Neural cell (in vitro differentiated cells): ENCODE results near the gene RNF169.

ENCODE experiments used
- EP300 ChIP-seq: fragments of 450-650 bp; conservative IDR thresholded peaks from 2 replicates; pipeline ENCODE4 v1.6.1; 2014; ENCODE audit warnings: antibody characterized with exemption, mild to moderate bottlenecking, moderate library complexity; ENCODE audit not compliant: poor library complexity, severe bottlenecking
- EZH2 ChIP-seq: fragments of 200-600, 300-800 bp; shearing (Covaris generic), sonication (generic); IDR thresholded peaks from 2 replicates; pipeline ENCODE4 v1.6.1; 2014; ENCODE audit warnings: antibody characterized with exemption, low read length, borderline replicate concordance, mild to moderate bottlenecking; ENCODE audit not compliant: insufficient read depth, poor library complexity, severe bottlenecking
- MXI1 ChIP-seq: fragments of 450-650 bp; conservative IDR thresholded peaks from 2 replicates; pipeline ENCODE4 v1.6.1; 2014; ENCODE audit warnings: antibody characterized with exemption, mild to moderate bottlenecking; ENCODE audit not compliant: poor library complexity, severe bottlenecking
- POLR2AphosphoS5 ChIP-seq: IDR thresholded peaks from 2 replicates; pipeline ENCODE4 v1.6.1; 2012
- RAD21 ChIP-seq: fragments of 450-650 bp; conservative IDR thresholded peaks from 2 replicates; pipeline ENCODE4 v1.6.1; 2014; ENCODE audit warnings: antibody characterized with exemption, mild to moderate bottlenecking, moderate library complexity
- SMC3 ChIP-seq: fragments of 450-650 bp; conservative IDR thresholded peaks from 2 replicates; pipeline ENCODE4 v1.6.1; 2014; ENCODE audit warnings: antibody characterized with exemption, mild to moderate bottlenecking, moderate library complexity; ENCODE audit not compliant: poor library complexity
- TAF1 ChIP-seq: IDR thresholded peaks from 2 replicates; pipeline ENCODE4 v1.6.1; 2012; ENCODE audit warnings: low read depth
- TF ChIP-seq, protein P1 (sequence below): fragments of 450-650 bp; IDR thresholded peaks from 2 replicates; pipeline ENCODE4 v1.5.1; 2014; ENCODE audit warnings: antibody characterized with exemption, mild to moderate bottlenecking, moderate library complexity; ENCODE audit not compliant: poor library complexity, severe bottlenecking
- TF ChIP-seq, protein P2 (sequence below): IDR thresholded peaks from 2 replicates; pipeline ENCODE4 v1.6.1; 2012; ENCODE audit warnings: borderline replicate concordance

DNA sequence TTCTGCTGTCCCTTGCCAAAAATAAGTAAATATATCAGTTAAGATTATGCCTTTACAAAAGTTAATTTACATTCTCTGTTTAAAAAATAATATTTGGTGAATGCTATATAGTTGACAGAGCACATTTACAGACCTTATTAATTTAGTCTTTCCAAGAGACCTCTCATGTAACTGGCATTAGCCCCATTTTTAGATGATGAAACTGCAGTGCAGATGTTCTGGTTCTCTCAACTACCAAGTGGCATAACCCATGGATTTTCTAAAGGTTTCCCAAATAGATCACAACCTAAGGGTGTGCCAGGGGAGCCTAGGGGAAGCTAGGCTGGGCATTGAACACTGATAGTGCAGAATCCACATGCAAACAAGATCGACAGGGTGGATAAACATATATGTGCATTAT is 88.5 kb downstream of the RNF169 start:
- TF ChIP-seq, protein P1, sequence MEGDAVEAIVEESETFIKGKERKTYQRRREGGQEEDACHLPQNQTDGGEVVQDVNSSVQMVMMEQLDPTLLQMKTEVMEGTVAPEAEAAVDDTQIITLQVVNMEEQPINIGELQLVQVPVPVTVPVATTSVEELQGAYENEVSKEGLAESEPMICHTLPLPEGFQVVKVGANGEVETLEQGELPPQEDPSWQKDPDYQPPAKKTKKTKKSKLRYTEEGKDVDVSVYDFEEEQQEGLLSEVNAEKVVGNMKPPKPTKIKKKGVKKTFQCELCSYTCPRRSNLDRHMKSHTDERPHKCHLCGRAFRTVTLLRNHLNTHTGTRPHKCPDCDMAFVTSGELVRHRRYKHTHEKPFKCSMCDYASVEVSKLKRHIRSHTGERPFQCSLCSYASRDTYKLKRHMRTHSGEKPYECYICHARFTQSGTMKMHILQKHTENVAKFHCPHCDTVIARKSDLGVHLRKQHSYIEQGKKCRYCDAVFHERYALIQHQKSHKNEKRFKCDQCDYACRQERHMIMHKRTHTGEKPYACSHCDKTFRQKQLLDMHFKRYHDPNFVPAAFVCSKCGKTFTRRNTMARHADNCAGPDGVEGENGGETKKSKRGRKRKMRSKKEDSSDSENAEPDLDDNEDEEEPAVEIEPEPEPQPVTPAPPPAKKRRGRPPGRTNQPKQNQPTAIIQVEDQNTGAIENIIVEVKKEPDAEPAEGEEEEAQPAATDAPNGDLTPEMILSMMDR, result no peak
- TF ChIP-seq EZH2 (no peak), SMC3 (no peak), POLR2AphosphoS5 (no peak), EP300 (no peak), RAD21 (no peak), TAF1 (no peak), MXI1 (no peak)
- TF ChIP-seq, protein P2, sequence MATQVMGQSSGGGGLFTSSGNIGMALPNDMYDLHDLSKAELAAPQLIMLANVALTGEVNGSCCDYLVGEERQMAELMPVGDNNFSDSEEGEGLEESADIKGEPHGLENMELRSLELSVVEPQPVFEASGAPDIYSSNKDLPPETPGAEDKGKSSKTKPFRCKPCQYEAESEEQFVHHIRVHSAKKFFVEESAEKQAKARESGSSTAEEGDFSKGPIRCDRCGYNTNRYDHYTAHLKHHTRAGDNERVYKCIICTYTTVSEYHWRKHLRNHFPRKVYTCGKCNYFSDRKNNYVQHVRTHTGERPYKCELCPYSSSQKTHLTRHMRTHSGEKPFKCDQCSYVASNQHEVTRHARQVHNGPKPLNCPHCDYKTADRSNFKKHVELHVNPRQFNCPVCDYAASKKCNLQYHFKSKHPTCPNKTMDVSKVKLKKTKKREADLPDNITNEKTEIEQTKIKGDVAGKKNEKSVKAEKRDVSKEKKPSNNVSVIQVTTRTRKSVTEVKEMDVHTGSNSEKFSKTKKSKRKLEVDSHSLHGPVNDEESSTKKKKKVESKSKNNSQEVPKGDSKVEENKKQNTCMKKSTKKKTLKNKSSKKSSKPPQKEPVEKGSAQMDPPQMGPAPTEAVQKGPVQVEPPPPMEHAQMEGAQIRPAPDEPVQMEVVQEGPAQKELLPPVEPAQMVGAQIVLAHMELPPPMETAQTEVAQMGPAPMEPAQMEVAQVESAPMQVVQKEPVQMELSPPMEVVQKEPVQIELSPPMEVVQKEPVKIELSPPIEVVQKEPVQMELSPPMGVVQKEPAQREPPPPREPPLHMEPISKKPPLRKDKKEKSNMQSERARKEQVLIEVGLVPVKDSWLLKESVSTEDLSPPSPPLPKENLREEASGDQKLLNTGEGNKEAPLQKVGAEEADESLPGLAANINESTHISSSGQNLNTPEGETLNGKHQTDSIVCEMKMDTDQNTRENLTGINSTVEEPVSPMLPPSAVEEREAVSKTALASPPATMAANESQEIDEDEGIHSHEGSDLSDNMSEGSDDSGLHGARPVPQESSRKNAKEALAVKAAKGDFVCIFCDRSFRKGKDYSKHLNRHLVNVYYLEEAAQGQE, result no peak
